ENCODE measurements around the gene ANLN.
A peak's percentile ranks its signal among the peaks of the same experiment; 100 is the strongest.
"Not testable (repeated sequence)": the region's sequence is repeated elsewhere in the genome, so short reads cannot be mapped to it uniquely, and the experiment has no call there.

The ANLN gene

DNA sequence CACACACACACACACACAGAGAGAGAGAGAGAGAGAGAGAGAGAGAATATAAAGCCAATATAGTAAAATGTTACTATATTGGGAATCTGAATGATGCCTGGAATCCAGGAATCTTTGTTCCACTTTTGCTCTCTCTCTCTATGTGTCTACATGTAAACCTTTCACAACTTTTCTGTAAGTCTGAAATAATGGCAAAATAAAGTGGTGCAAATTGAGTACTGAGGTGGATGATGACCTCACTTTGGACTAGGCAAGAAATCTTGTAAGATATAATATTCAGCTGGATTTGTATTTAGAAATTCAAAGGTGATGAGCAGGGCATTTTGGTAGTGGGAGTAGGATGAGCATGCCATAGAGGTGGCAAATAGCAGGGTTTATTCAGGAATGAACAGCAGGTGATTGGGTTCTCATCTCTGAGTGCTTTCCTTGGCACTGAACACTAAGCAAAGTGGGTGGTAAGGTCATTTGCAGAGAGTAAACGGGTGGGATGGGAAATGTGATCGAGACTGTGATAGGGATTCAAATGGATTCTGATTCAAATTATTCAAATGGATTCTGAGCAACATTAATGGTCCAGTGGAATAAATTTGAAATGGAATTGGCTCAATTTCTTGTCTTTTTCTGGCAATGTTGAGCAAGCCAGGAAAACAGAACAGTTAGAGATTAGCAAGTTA is 9.7 kb upstream of the ANLN start:
- DNase-seq: no peak

- no peak for DNase-seq
Observed at GRCh38 chr7:36381056-36381455, 8.6 kb upstream of the ANLN start.

GRCh38 chr7:36383284-36383683 is 6.4 kb upstream of the ANLN start:
- not testable (repeated sequence) for DNase-seq

GRCh38 chr7:36385646-36386045 is 4.0 kb upstream of the ANLN start:
- DNase-seq: not testable (repeated sequence)

DNA sequence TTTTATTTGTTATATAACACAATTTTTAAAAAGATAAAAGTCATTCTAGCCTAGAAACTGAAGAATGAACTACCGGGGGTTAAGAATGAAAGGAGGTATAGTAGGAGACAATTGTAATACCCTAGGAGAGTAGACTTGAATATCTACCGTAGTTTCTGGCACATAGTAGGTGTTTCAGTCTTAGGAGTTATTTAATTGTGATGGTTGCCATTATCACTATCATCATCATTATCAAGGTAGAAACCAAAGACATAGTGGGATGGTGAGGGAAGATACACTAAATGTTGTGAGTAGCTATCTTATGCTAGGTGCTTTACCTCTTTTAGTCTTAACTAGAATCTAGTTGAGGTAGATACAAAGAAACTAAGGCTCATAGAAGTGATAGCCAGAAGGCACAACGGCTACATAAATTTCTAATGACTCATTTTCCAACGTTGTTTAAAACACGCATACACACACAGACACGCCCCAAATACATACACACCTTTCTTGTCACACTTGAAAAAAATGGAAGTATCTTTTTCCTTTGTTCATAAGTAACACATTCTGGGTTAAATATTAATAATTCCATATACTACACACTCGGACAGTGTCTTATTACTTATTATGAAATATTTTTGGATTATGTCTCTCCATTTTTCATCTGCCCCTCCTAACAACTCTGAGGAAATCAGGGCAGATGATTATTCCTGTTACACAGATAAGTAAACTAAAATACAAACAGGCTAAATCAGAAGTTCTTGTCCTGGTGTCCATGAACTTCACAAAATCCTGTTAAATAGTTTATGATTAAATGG is 2.0 kb upstream of the ANLN start:
- DNase-seq: no peak

DNA sequence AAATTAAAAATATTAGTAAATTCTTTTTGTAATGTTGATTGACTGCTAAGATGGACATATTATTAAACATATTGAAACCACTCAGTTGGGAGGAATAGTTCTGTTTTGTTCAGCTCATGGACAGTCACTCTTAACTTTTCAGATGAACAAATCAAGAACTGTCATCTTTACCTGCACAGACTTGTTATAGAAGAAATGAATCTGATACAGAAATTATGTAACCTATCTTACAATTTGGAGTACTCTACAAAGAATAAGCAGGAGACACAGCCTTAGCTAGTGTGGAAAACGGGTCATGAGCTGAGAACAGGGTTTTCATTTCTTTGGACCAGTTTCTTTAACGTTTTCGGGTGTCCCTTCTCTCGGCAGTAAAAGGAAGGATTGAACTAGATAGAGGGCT is 1.2 kb upstream of the ANLN start:
- DNase-seq: no peak

GRCh38 chr7:36390199-36391090 is 783 bp downstream of the ANLN start:
- DNase-seq: peak; percentile 47

DNA sequence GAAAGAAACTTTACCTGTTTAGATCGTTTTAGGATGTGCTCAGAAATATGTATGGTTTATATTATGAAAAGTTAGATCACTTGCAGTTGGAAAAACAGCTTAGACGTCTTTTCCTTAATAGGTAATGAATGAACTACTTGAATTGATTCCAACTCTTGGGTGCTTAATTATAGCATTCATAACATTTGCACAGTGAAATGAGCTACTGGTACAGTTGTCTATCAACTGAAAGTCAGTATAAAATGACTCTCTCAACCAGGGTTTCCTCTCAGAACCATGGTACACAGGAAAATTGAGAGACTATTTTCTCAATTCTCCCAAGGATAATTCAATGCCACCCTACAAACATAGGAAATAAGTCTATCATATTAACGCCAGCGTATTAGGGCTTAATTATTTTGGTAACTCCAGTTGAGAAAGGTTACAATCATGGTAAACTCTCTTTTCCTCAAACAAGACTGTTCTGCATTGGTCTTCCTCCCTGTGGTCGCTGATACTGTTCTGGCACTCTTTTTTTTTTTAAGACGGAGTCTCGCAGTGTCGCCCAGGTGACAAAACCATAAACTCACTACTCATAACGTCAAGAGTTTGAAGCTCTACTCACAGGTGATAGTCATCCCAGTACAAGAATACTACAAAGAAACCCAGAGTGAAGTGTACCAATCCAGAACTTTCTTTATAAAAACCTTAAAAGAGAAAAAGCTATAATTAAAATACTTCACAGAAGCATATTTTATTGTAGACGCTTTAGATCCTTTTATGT is 2.0 kb downstream of the ANLN start:
- peak; percentile 6 for DNase-seq

DNA sequence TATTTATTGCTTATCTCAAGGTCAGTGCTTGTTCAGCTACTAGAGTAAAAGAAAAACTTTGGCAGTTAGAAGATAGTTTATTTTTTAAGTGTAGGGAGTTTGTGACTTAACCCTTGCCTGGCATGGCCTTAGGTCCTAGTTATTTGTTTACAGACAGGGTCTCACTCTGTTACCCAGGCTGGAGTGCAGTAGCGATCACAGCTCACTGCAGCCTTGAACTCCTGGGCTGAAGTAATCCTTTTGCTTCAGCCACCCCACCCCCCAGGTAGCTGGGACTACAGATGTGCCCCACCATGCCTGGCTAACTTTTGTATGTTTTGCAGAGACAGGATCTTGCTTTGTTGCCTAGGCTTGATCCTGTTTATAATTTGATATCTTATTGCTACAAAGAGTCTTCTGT is 4.2 kb downstream of the ANLN start:
- DNase-seq: no peak

DNA sequence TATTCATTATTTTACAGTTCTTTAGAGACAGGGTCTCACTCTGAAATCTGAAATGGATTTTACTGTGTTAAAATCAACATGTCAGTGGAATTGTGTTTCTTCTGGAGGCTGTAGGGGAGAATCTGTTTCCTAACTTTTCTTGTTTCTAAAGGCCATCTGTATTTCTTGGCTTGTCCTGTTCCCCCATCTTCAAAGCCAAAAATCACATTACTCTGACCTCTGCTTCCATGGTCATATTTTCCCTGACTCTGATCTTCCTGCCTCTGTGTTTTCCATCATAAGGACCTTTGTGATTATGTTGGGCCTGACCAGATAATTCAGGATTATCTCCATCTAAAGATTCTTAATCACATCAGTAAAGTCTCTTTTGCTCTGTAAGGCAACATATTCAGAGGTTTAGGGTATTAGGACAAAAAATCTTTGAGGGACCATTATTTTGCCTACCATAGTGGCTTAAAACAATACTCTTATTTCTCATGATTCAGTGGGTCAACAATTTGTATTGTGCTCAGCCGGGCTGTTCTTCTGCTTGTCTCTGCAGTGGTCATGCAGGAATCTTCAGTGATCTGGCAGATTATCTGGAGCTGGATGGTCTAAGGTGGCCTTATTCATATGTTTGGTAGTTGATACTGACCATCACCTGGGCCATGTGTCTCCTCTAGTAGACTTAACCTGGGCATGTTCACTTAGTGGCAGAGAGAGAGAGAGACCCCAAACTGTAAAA is 5.7 kb downstream of the ANLN start:
- no peak for DNase-seq

GRCh38 chr7:36396150-36396549 is 6.5 kb downstream of the ANLN start:
- DNase-seq: no peak

GRCh38 chr7:36400036-36400435 is 10.4 kb downstream of the ANLN start:
- DNase-seq: no peak

DNA sequence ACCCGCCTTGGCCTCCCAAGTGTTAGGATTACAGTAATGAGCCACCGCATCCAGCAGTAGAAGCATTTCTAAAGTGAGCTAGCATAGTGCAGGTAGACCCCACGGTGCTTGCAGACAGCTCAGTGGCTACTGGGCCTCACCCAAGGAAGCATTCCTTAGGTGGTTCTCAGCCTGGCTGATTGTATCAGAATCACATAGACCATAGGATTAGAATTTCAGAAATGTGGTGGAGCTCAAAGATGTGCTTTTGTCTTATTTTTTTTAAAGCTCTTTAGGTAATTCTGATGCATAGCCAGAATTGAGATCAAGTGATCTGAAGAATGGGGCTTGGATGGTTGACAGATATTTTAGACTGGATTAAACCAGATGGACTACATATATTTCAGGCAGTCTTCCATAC is 10.9 kb downstream of the ANLN start:
- DNase-seq: no peak

DNA sequence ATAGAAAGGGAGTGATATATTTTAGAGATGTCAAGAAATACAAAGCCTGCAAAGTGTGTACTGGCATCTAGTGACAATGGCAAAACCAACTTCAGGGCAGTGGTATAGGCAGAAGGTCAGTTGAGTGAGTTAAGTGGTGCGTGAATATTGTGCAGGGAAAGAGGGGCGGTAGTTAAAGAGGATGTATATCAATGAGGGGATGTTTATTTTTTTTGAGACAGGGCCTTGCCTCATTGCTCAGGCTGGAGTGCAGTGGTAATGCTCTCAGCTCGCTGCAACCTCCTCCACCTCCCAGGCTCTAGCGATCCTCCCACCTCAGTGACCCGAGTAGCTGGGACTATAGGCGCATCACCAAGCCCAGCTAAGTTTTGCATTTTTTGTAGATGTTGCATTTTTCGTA is 13.8 kb downstream of the ANLN start:
- DNase-seq: no peak

GRCh38 chr7:36404639-36405408 is 15.2 kb downstream of the ANLN start:
- DNase-seq: no peak

DNA sequence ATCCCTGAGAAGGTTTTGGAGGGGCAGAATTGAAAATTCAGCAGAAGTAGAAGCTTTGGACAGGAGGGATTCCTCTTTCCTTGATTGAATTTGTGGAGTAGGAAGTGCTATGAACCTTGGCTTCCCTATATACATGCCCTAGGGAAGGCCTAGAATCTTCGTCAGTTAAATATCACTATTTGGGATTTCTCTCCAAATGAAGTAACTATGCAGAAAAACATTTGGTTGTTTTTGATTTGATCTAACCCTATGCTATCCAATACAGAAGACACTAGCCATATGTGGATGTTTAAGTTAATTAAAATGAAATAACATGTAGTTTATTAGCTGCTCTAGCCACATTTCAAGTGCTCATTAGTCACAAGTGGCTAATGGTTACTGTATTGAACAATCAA is 15.7 kb downstream of the ANLN start:
- DNase-seq: no peak

GRCh38 chr7:36406156-36406555 is 16.5 kb downstream of the ANLN start:
- DNase-seq: no peak

DNA sequence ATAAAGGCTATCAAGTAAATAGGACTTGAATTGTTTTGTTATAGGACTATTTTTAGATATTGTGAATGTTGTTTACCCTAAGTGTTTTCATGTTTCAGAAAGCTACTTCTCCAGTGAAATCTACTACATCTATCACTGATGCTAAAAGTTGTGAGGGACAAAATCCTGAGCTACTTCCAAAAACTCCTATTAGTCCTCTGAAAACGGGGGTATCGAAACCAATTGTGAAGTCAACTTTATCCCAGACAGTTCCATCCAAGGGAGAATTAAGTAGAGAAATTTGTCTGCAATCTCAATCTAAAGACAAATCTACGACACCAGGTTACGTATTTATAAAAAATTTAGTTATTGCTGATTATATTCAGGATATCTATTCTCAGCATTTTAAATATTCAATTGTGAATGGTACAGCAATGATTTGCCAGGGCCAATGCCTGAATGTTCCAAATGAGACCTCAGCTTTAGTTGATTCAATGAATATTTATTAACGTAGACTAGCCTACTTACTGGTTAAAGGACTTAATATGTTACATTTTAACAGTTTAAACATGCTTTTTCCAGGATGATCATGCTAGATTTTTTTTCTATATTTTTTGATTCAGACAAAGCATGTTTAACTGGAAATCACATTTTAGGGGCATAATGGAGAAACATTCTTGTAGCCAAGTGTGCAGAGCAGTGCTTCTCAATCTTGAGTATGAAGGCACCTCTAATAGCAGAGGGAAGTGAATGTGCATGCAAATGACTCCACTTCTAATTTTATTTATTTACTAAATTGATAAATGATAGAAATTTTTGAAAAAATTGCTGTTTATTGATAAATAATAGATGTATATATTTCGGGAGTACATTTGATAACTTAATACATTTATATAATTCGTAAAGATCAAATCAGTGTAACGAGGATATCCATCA is 18.2 kb downstream of the ANLN start:
- no peak for DNase-seq

DNA sequence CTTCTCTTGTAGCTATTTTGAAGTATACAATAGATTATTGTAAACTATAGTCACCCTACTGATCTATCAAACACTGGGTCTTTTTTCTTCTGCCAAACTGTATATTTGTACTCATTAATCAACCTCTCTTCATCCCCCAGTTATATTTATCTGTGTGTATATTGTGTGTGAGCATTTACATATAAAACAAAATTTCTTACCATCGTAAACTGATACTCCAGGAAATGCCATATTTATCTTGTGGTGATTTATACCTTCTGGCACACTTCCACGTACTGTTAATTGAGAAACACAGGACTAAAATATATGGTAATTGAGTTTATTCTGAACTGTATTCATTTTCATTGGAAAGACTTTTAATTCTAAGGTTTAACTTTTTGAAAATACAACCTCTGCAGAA is 18.9 kb downstream of the ANLN start:
- peak; percentile 51 for DNase-seq

- no peak for DNase-seq
Observed at GRCh38 chr7:36409180-36409579, 19.5 kb downstream of the ANLN start.
